Hematopoietic multipotent progenitor cell treated with erythropoietin and hydrocortisone succinate and interleukin-3 and kit ligand, for 6 days (in vitro differentiated cells): ENCODE data around the gene SF3B1.
"Not testable (repeated sequence)": the region's sequence is repeated elsewhere in the genome, so short reads cannot be mapped to it uniquely, and the experiment has no call there.

Experiments
- DNase-seq: peaks from one replicate; pipeline ENCODE4 v3.0.0-alpha.2; 2015

SF3B1 gene

GRCh38 chr2:197432527-197432926 lies 2.3 kb downstream of the SF3B1 start:
- not testable (repeated sequence) for DNase-seq

GRCh38 chr2:197431858-197432257 lies 3.0 kb downstream of the SF3B1 start:
- DNase-seq: no peak

- DNase-seq: no peak
These were observed 6.8 kb downstream of the SF3B1 start for GRCh38 chr2:197427986-197428385.

GRCh38 chr2:197426723-197427603 lies 7.9 kb downstream of the SF3B1 start:
- DNase-seq: no peak

GRCh38 chr2:197425550-197425949 lies 9.3 kb downstream of the SF3B1 start:
- DNase-seq: peak; percentile 41

GRCh38 chr2:197423307-197423706 lies 11.5 kb downstream of the SF3B1 start:
- no peak for DNase-seq

GRCh38 chr2:197419438-197419837 lies 15.4 kb downstream of the SF3B1 start:
- DNase-seq: no peak

- DNase-seq: peak; percentile 49
These were observed 18.6 kb downstream of the SF3B1 start for GRCh38 chr2:197416268-197416667.

- no peak for DNase-seq
These were observed 20.3 kb downstream of the SF3B1 start for GRCh38 chr2:197414515-197414914.

GRCh38 chr2:197414039-197414438 lies 20.8 kb downstream of the SF3B1 start:
- no peak for DNase-seq

- DNase-seq: no peak
These were observed 29.2 kb downstream of the SF3B1 start for GRCh38 chr2:197405582-197405981.

- DNase-seq: no peak
These were observed 34.8 kb downstream of the SF3B1 start for GRCh38 chr2:197399887-197400540.

- no peak for DNase-seq
These were observed 35.9 kb downstream of the SF3B1 start for GRCh38 chr2:197398913-197399312.

- DNase-seq: no peak
These were observed 43.6 kb downstream of the SF3B1 start for GRCh38 chr2:197391220-197391717.

GRCh38 chr2:197388866-197389587 lies 45.8 kb downstream of the SF3B1 start:
- DNase-seq: no peak

GRCh38 chr2:197387179-197387578 lies 47.6 kb downstream of the SF3B1 start:
- no peak for DNase-seq

- no peak for DNase-seq
These were observed 48.6 kb downstream of the SF3B1 start for GRCh38 chr2:197386242-197386641.

- DNase-seq: peak; percentile 25
These were observed 51.0 kb downstream of the SF3B1 start for GRCh38 chr2:197383825-197384224.

GRCh38 chr2:197381641-197382040 lies 53.2 kb downstream of the SF3B1 start:
- DNase-seq: no peak

- not testable (repeated sequence) for DNase-seq
These were observed 54.9 kb downstream of the SF3B1 start for GRCh38 chr2:197379918-197380309.

GRCh38 chr2:197379308-197379917 lies 55.4 kb downstream of the SF3B1 start:
- not testable (repeated sequence) for DNase-seq

GRCh38 chr2:197378494-197379307 lies 56.1 kb downstream of the SF3B1 start:
- DNase-seq: peak; percentile 71
